SK-N-MC (cell line): Measurements from ENCODE around the gene PTPRJ.

Source experiments
- EZH2 ChIP-seq: fragments of 200-600 bp; sonication (generic); IDR thresholded peaks from one replicate; pipeline ENCODE4 v1.6.1; 2017; ENCODE audit warnings: antibody characterized with exemption
- FOXP2 ChIP-seq: optimal IDR thresholded peaks from 2 replicates; pipeline ENCODE3; 2011; ENCODE audit warnings: mild to moderate bottlenecking, moderate library complexity; ENCODE audit not compliant: insufficient read depth; ENCODE audit errors: extremely low read length, control extremely low read depth
- POLR2AphosphoS5 ChIP-seq: IDR thresholded peaks from 2 replicates; pipeline ENCODE4 v1.6.1; 2012; ENCODE audit warnings: mild to moderate bottlenecking, low read depth, low read length, borderline replicate concordance

DNA sequence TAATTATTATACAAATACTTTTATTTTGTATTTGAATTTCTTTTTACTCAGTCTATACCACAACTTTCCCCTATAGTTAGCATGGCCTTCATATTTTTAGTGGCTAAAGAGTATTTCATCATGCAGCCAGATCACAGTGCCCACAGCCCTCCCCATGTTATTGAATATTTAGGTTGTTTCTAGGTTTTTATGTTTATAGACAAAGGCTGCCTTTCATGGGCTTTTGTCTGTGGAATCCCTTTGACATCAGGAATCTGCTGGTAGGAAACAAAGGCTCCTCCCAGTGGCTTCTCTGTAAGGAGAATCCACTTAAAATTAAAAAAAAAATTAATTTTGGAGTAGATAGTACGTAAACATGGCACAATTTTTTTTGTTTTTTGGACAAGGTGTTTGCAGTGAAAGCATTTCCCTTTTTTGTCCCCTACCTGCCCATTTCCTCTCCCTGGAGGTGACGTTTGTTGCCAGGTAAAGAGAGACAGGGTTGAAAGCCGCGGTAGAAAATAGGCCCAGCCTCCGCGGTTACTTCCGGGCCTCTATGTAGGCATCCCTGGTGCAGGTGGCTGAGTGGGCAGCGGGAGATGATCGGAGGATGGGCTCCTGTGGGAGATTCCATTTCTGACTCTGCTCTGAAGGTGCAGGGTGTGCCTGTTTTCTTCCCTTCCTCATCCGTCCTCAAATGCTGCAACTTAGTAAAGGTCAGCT lies 154.0 kb downstream of the PTPRJ start:
- TF ChIP-seq EZH2, result no peak
- TF ChIP-seq POLR2AphosphoS5, result no peak
- TF ChIP-seq FOXP2, result no peak
